ENCODE results near the gene RNF208.

- TF ChIP-seq CTCF (IDR thresholded peaks at IDR 0.05) (no peak), POLR2A (IDR thresholded peaks at IDR 0.05) (no peak)
Measured at GRCh38 chr9:137256856-137257255, 34.8 kb upstream of the RNF208 start.

Data from testis (tissue), 2 donors.